K562 (cell line): ENCODE data around the gene ARMC12. TPM values are rescaled to one million over a fixed set of nuclear protein-coding genes. Genes with fewer than 3 reads are reported as not detected.

Experiments
- ATAC-seq: fragments of 200-7000 bp; cut with Tn5 transposase; 3 replicates; pipeline ENCODE4 v1.9.1; 2020; ENCODE audit warnings: moderate library complexity
- BruUV-seq: library from RNA; stranded (reverse); fragments of 400-500 nt; replicated peaks from 2 replicates; lab custom pipeline; 2021; lab: Mats Ljungman, UMichigan
- CTCF ChIA-PET: fragments of 300-600 bp; formaldehyde crosslinking; extraction: SDS; loops from one replicate; lab custom pipeline; 2021; ENCODE audit warnings: low intra/inter-chr PET ratio; lab: Yijun Ruan, JAX
- POLR2A ChIA-PET: fragments of 300-600, 350-650 bp; sonication (Branson Sonifier 250); formaldehyde crosslinking; extraction: SDS; loops from one replicate; lab custom pipeline; 2021; ENCODE audit warnings: antibody characterized with exemption, inconsistent platforms; lab: Yijun Ruan, JAX
- DNase-seq, 4 experiments: peaks; one replicate each; pipeline versions ENCODE4 v3.0.0 to v3.0.0-alpha.2; 2011 to 2018; ENCODE audit warnings: low spot score in 3 of 4, mixed read lengths in 3 of 4; ENCODE audit errors: extremely low read depth in 1 of 4
- FAIRE-seq: peaks from 2 replicates; lab custom pipeline; 2011; peaks lifted over from hg19 to GRCh38; lab: Jason Lieb, UNC
- H2AFZ ChIP-seq: 2 replicates; pipeline ENCODE4 v1.6.0; 2011; ENCODE audit warnings: low read depth, low read length, control low read depth, inconsistent platforms
- H3K27ac ChIP-seq: fragments of 200-600 bp; 3 replicates; pipeline ENCODE4 v1.8.0; 2011; ENCODE audit warnings: low read depth, mild to moderate bottlenecking, control low read depth, inconsistent platforms, low read length, moderate library complexity, mixed read lengths; ENCODE audit errors: extremely low read depth
- H3K27me3 ChIP-seq, 2 experiments: fragments of 300-600 bp in 1 of 2; 2 replicates in 1 of 2; 3 replicates in 1 of 2; pipeline versions ENCODE4 v1.6.0 to v1.8.0; 2011; ENCODE audit warnings: inconsistent platforms in 2 of 2, low read length in 2 of 2, mild to moderate bottlenecking in 1 of 2, mixed read lengths in 1 of 2, moderate library complexity in 1 of 2; ENCODE audit not compliant: control insufficient read depth in 2 of 2, insufficient read depth in 2 of 2
- H3K36me3 ChIP-seq: fragments of 300-600 bp; 3 replicates; pipeline ENCODE4 v1.8.0; 2011; ENCODE audit warnings: mild to moderate bottlenecking, low read length, inconsistent platforms; ENCODE audit not compliant: control insufficient read depth, insufficient read depth
- H3K4me1 ChIP-seq, 2 experiments: fragments of 200-600 bp in 1 of 2; replicated peaks in 1 of 2; 2 replicates in 1 of 2; 3 replicates in 1 of 2; pipeline versions ENCODE4 v1.5.1 to v1.8.0; 2011; ENCODE audit warnings: inconsistent platforms in 2 of 2, low read length in 2 of 2, mild to moderate bottlenecking in 1 of 2, mixed read lengths in 1 of 2, moderate library complexity in 1 of 2; ENCODE audit not compliant: control insufficient read depth in 2 of 2, insufficient read depth in 2 of 2
- H3K4me2 ChIP-seq: 2 replicates; pipeline ENCODE4 v1.6.1; 2011; ENCODE audit warnings: low read length, control low read depth, inconsistent platforms, mixed read lengths; ENCODE audit not compliant: insufficient read depth
- H3K4me3 ChIP-seq: fragments of 200-600 bp; sonication (generic), shearing (Covaris generic); 2 replicates; pipeline ENCODE4 v1.5.1; 2016; ENCODE audit warnings: control low read depth, inconsistent platforms
- H3K79me2 ChIP-seq: fragments of 200-600 bp; 3 replicates; pipeline ENCODE4 v1.8.0; 2011; ENCODE audit warnings: low read length, inconsistent platforms; ENCODE audit not compliant: control insufficient read depth, insufficient read depth
- H3K9ac ChIP-seq, 2 experiments: 2 replicates each; pipeline versions ENCODE4 v1.6.0 to v1.6.1; 2011; ENCODE audit warnings: low read depth in 2 of 2, low read length in 2 of 2, control low read depth in 1 of 2, inconsistent platforms in 1 of 2, mild to moderate bottlenecking in 1 of 2, mixed read lengths in 1 of 2; ENCODE audit not compliant: insufficient read depth in 1 of 2
- H3K9me1 ChIP-seq: one replicate; pipeline ENCODE4 v1.6.0; 2011; ENCODE audit warnings: inconsistent platforms, mild to moderate bottlenecking, low read length, moderate library complexity; ENCODE audit not compliant: control insufficient read depth, insufficient read depth
- H3K9me3 ChIP-seq: replicated peaks from 2 replicates; pipeline ENCODE4 v1.5.1; 2011; ENCODE audit warnings: low read depth, low read length, inconsistent platforms; ENCODE audit not compliant: control insufficient read depth, insufficient read depth
- H4K20me1 ChIP-seq: replicated peaks from 2 replicates; pipeline ENCODE4 v1.6.1; 2011; ENCODE audit warnings: low read length, inconsistent platforms, mixed read lengths; ENCODE audit not compliant: control insufficient read depth, insufficient read depth
- CBX3 ChIP-seq, 2 experiments: IDR thresholded peaks; 1 replicate in 1 of 2; 2 replicates in 1 of 2; pipeline ENCODE4 v1.6.1; 2012; ENCODE audit warnings: inconsistent platforms in 2 of 2, low read length in 2 of 2, borderline replicate concordance in 1 of 2, control low read depth in 1 of 2
- CHD1 ChIP-seq: fragments of 200-600 bp; sonication (generic); IDR thresholded peaks from one replicate; pipeline ENCODE4 v1.6.1; 2012; ENCODE audit warnings: mild to moderate bottlenecking, moderate library complexity, low read length, inconsistent platforms
- DDX20 ChIP-seq: fragments of 450-650 bp; IDR thresholded peaks from 2 replicates; pipeline ENCODE4 v1.6.1; 2016; ENCODE audit warnings: missing genetic modification characterization, low read depth, mild to moderate bottlenecking, missing compliant biosample characterization, moderate library complexity
- LCOR ChIP-seq: sonication (generic); formaldehyde crosslinking; IDR thresholded peaks from 2 replicates; pipeline ENCODE4 v1.8.0; 2022; ENCODE audit warnings: mild to moderate bottlenecking, missing genetic modification reagents
- MXI1 ChIP-seq: IDR thresholded peaks from 2 replicates; pipeline ENCODE4 v1.6.1; 2011; ENCODE audit warnings: low read depth, mild to moderate bottlenecking, improper control_type of control experiment, low read length
- POU5F1 ChIP-seq: fragments of 150-350 bp; IDR thresholded peaks from 2 replicates; pipeline ENCODE4 v1.6.1; 2014; ENCODE audit warnings: borderline replicate concordance, low read length, low read depth, mild to moderate bottlenecking; ENCODE audit not compliant: partially characterized antibody
- SAFB2 ChIP-seq: fragments of 200-400 bp; formaldehyde crosslinking; IDR thresholded peaks from 2 replicates; pipeline ENCODE4 v1.6.1; 2018; ENCODE audit warnings: borderline replicate concordance, low read length, low read depth, moderate library complexity; ENCODE audit not compliant: severe bottlenecking
- SETDB1 ChIP-seq: IDR thresholded peaks from one replicate; pipeline ENCODE4 v1.6.1; 2012; ENCODE audit warnings: low read length, control low read depth, inconsistent platforms
- TGIF2 ChIP-seq: sonication (generic); formaldehyde crosslinking; IDR thresholded peaks from 2 replicates; pipeline ENCODE4 v1.8.1; 2022; ENCODE audit warnings: mild to moderate bottlenecking, missing genetic modification reagents, moderate library complexity
- XRCC4 ChIP-seq: IDR thresholded peaks from one replicate; pipeline ENCODE4 v1.6.1; 2011; ENCODE audit not compliant: insufficient read depth, insufficient read length; ENCODE audit errors: extremely low read depth
- ZNF134 ChIP-seq: fragments of 250-450 bp; sonication (Bioruptor Pico); conservative IDR thresholded peaks from 2 replicates; pipeline ENCODE4 v1.4.0; 2020
- ZSCAN29 ChIP-seq: fragments of 450-650 bp; IDR thresholded peaks from 2 replicates; pipeline ENCODE4 v1.6.1; 2017
- WGBS: fragments of 100-300 bp; shearing (Covaris generic); methylation state at CpG from one replicate; pipeline ENCODE4 v1.1.6; 2016; ENCODE audit warnings: low coverage, mixed read lengths; ENCODE audit not compliant: insufficient coverage; ENCODE audit errors: missing lambda C conversion rate; 5-methylcytosine and 5-hydroxymethylcytosine counted together
- in situ Hi-C: fragments of 300-500 bp; cut with MboI; formaldehyde crosslinking; loops from 4 replicates; pipeline ENCODE4 v1.15.0; 2018; ENCODE audit warnings: inconsistent platforms, mixed read lengths
- intact Hi-C: fragments of 100-400 bp; cut with micrococcal nuclease; formaldehyde crosslinking; loops from 2 replicates; pipeline ENCODE4 v1.14.2; 2022
- polyA plus RNA-seq, 8 experiments: library from polyadenylated mRNA; depleted of rRNA in 4 of 8; stranded (reverse) in 5 of 8; unstranded in 3 of 8; fragments of >200 nt; fragmentation: Nextera tagmentation in 2 of 8; fragmentation: Illumina TruSeq in 1 of 8; extraction: Ambion mirVana in 2 of 8; extraction: Trizol in 1 of 8; gene quantifications; 2 replicates each; pipeline versions ENCODE4 v1.2.1 to v1.2.3, GENCODE V29; 2011 to 2014; ENCODE audit warnings: inconsistent platforms in 1 of 8, missing spikeins in 1 of 8
- total RNA-seq, 7 experiments: library from RNA; depleted of rRNA in 6 of 7; stranded (reverse); fragments of >200 nt in 6 of 7; fragmentation: Illumina TruSeq in 2 of 7; extraction: Trizol in 2 of 7; gene quantifications; 2 replicates each; pipeline versions ENCODE4 v1.2.1 to v1.2.3, GENCODE V29; 2011 to 2021; ENCODE audit warnings: low replicate concordance in 1 of 7
- TF ChIP-seq, protein P1 (sequence below): fragments of 250-450 bp; sonication (Bioruptor Pico); IDR thresholded peaks from 2 replicates; pipeline ENCODE4 v1.5.0; 2022; ENCODE audit warnings: mild to moderate bottlenecking
- TF ChIP-seq, protein P2 (sequence below): fragments of 250-450 bp; sonication (Bioruptor Pico); IDR thresholded peaks from 2 replicates; pipeline ENCODE4 v1.6.1; 2021; ENCODE audit warnings: mild to moderate bottlenecking
- TF ChIP-seq, protein P3 (sequence below): fragments of 250-450 bp; sonication (Bioruptor Pico); IDR thresholded peaks from 2 replicates; pipeline ENCODE4 v1.4.0; 2020; ENCODE audit warnings: mild to moderate bottlenecking

Gene ARMC12
- total and polyA plus RNA-seq, 9 of the 15 experiments (the other 6 are each of a cell fraction or from before 2014, with no cell fraction given) = 0.09 to 0.58 (median 0.31) TPM; not detected in 3

DNA sequence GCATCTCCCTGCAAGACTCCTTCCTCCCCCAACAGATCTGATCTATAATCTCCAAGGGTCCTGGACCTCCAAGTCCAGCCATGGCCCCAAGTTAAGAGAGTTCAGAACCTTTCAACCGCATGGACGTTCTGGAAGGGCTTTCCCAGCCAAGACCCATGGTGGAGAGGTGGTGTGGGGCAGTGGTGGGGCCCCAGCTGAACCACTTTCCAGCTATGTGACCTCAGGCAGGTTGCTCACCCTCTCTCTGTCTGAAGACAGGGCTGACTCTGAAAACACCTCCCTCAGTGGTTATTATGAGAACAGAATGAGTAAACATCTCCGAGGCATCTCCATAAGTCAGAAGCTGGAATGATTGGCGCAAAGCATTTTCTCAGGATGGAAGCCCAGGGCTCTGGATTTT lies 59.4 kb downstream of the ARMC12 start (continued):
- TF ChIP-seq CHD1 (no peak), MXI1 (no peak), SAFB2 (no peak), LCOR (CRISPR knock-in tag) (no peak)
- TF ChIP-seq, protein P1, sequence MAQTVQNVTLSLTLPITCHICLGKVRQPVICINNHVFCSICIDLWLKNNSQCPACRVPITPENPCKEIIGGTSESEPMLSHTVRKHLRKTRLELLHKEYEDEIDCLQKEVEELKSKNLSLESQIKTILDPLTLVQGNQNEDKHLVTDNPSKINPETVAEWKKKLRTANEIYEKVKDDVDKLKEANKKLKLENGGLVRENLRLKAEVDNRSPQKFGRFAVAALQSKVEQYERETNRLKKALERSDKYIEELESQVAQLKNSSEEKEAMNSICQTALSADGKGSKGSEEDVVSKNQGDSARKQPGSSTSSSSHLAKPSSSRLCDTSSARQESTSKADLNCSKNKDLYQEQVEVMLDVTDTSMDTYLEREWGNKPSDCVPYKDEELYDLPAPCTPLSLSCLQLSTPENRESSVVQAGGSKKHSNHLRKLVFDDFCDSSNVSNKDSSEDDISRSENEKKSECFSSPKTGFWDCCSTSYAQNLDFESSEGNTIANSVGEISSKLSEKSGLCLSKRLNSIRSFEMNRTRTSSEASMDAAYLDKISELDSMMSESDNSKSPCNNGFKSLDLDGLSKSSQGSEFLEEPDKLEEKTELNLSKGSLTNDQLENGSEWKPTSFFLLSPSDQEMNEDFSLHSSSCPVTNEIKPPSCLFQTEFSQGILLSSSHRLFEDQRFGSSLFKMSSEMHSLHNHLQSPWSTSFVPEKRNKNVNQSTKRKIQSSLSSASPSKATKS (CRISPR knock-in tag) = no peak

DNA sequence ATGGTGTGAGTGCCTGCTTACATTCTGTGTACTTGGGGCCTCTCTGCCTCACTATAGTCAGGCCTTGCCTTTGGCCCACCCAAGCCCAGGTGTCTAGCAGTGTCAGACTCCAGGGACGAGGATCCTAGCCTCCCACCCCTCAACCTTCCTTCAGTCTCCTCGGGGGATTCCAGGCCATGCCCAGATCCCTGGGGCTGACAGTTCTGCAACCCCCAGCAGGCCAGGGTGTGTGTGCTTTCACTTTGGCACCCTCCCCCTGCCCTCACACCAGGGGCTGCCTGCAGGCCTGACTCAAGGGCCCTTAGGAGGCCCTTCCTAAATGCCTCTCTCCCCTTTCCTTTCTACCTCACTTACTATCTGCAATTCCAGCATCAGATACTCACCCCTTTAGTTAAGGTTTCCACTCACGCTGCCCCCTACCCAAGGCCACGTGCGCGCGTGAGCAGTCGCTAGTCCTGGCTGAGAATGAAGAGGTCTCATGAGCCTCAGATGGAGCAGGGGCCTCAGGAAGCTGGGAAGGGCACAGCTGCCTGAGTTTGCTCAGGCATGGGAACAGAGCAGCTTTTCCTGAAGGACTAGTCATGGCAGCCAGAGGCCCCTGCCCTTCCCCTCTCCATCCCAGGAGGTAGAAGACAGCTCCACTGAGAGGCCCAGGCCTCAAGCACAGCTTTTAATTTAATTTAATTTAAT lies 61.1 kb downstream of the ARMC12 start:
- BruUV-seq = no TSS peak
- no peak overlapping the region for H2AFZ ChIP-seq
- no peak for FAIRE-seq
- WGBS = 13% methylated on average over 8 of the region's 8 CpGs
- POLR2A ChIA-PET = interaction anchor here (0.6 to 3.6 kb wide), 2 partner anchors 10 to 292 kb away, joined by 3 to 48 read pairs; no protein-coding TSS in a partner anchor
- H3K4me1 ChIP-seq = no peaks in the 10 kb centered on the region
- peak overlapping the region in 1 of 2 experiments; percentile 15; a peak in 1 of 4 replicates for H3K9ac ChIP-seq
- no peaks in the 10 kb centered on the region for H3K79me2 ChIP-seq
- peak in 3 of 4 experiments; percentile 13 to 24 (median 16) for DNase-seq
- intact Hi-C loops (loop anchor here (1.0 kb wide), 1 partner anchor 11 kb away; no protein-coding TSS in a partner anchor), in situ Hi-C loops (no loop called here)
- H3K36me3 ChIP-seq = no peaks in the 10 kb centered on the region
- CTCF ChIA-PET = no interaction called here
- no peak overlapping the region for H3K27ac ChIP-seq
- H3K27me3 ChIP-seq = peaks cover 14 to 69% of the 10 kb centered on the region in 2 experiments; a peak in 4 of 5 replicates
- H3K9me1 ChIP-seq = peaks cover 3% of the 10 kb centered on the region
- no peaks in the 10 kb centered on the region for H3K9me3 ChIP-seq
- no peak overlapping the region for H3K4me2 ChIP-seq
- H3K4me3 ChIP-seq = no peak overlapping the region
- no peak for ATAC-seq
- H4K20me1 ChIP-seq = peaks cover 3% of the 10 kb centered on the region; the same call in 1 of the 2 replicates
- TF ChIP-seq SETDB1 (no peak), ZNF134 (CRISPR knock-in tag) (no peak), TGIF2 (CRISPR knock-in tag) (0 out of 2 replicates have a peak, but pooled peaks have one; percentile 41), CBX3 (IDR thresholded peaks at IDR 0.05; ENCODE audit: borderline replicate concordance in 1 of 2, low read length in 2 of 2) (no peak), XRCC4 (no peak), POU5F1 (no peak), DDX20 (tag) (no peak), ZSCAN29 (no peak)
- TF ChIP-seq, protein P2, sequence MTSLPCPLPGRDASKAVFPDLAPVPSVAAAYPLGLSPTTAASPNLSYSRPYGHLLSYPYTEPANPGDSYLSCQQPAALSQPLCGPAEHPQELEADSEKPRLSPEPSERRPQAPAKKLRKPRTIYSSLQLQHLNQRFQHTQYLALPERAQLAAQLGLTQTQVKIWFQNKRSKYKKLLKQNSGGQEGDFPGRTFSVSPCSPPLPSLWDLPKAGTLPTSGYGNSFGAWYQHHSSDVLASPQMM (CRISPR knock-in tag) = no peak
- TF ChIP-seq, protein P3, sequence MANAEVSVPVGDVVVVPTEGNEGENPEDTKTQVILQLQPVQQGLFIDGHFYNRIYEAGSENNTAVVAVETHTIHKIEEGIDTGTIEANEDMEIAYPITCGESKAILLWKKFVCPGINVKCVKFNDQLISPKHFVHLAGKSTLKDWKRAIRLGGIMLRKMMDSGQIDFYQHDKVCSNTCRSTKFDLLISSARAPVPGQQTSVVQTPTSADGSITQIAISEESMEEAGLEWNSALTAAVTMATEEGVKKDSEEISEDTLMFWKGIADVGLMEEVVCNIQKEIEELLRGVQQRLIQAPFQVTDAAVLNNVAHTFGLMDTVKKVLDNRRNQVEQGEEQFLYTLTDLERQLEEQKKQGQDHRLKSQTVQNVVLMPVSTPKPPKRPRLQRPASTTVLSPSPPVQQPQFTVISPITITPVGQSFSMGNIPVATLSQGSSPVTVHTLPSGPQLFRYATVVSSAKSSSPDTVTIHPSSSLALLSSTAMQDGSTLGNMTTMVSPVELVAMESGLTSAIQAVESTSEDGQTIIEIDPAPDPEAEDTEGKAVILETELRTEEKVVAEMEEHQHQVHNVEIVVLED (CRISPR knock-in tag) = no peak
